LNCAP (cell line): ENCODE results near the gene TYSND1.

Source experiments
- TF ChIP-seq, protein P1 (sequence below): fragments of 450-650 bp; IDR thresholded peaks from 2 replicates; pipeline ENCODE4 v1.5.1; 2017; ENCODE audit warnings: mild to moderate bottlenecking

TYSND1 gene

DNA sequence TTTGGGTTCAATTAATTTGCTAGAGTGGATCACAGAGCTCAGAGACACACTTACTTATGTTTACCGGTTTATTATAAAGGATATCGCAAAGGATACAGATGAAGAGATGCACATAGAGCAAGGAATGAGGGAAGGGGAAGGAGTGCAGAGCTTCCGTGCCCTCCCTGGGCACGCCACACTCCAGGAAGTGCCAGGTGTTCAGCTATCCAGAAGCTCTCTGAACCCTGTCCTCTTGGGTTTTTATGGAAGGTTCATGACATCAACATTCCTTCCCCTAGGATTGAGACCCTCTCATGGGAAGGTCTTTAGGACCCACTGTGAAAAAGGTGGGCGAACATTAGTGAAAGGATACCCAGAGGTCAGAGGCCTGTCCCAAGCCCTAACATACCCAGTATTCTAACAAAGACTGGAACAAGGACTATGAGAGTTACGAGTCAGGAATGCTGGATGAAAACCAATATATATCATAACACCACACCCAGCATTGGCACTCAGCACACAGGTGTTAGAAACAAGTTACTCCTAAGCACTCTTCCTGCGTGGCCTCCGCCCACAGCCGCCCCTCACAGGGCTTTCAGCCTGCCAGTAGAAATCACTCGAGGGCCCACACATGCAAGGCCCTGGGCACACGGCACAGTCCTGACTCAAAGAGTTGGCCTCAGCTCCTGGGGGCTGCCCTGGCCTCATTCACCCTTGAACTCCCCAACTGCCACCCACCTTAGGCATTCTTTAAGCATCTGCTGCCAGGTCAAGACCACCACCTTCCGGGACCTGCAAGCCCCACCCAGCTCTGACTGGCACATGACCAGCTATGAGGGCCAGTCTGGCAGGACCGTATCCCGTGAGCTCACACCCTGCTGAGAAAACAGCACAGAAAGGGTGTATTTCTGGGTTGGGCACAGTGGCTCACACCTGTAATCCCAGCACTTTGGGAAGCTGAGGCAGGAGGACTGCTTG lies 8.3 kb downstream of the TYSND1 start:
- TF ChIP-seq, protein P1, sequence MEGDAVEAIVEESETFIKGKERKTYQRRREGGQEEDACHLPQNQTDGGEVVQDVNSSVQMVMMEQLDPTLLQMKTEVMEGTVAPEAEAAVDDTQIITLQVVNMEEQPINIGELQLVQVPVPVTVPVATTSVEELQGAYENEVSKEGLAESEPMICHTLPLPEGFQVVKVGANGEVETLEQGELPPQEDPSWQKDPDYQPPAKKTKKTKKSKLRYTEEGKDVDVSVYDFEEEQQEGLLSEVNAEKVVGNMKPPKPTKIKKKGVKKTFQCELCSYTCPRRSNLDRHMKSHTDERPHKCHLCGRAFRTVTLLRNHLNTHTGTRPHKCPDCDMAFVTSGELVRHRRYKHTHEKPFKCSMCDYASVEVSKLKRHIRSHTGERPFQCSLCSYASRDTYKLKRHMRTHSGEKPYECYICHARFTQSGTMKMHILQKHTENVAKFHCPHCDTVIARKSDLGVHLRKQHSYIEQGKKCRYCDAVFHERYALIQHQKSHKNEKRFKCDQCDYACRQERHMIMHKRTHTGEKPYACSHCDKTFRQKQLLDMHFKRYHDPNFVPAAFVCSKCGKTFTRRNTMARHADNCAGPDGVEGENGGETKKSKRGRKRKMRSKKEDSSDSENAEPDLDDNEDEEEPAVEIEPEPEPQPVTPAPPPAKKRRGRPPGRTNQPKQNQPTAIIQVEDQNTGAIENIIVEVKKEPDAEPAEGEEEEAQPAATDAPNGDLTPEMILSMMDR: no peak

DNA sequence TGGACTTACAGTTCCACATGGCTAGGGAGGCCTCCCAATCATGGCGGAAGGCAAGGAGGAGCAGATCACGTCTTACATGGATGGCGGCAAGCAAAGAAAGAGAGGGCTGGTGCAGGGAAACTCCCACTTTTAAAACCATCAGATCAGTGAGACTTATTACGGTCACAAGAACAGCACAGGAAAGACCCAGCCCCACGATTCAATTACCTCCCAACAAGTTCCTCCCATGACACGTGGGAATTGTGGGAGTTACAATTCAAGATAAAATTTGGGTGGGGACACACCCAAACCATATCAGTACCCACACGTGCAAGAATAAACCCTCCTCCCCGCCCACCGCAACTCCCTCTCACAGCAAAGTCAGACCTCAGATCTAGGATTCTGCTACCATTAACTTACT lies 9.4 kb downstream of the TYSND1 start:
- TF ChIP-seq, protein P1: no peak

DNA sequence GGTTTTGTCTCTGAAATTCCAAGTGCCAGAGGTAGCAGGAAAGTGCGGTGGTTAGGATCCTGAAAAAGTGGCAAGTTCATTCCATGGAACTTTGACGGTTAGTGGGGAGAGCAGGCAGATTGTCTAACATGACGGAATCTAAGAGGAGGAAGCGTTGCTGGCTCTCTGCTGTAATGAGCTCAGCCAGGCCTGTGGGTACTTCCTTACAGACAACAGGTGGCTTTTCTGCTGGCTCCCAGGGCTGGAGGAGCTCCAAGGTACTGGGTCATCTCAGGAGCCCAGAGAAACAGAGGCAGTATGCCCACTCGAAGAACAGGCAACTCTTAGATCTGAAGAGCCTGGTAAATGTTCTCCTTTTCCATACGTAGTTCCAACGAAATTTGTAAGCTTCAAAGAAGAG lies 10.8 kb downstream of the TYSND1 start:
- TF ChIP-seq, protein P1: no peak

DNA sequence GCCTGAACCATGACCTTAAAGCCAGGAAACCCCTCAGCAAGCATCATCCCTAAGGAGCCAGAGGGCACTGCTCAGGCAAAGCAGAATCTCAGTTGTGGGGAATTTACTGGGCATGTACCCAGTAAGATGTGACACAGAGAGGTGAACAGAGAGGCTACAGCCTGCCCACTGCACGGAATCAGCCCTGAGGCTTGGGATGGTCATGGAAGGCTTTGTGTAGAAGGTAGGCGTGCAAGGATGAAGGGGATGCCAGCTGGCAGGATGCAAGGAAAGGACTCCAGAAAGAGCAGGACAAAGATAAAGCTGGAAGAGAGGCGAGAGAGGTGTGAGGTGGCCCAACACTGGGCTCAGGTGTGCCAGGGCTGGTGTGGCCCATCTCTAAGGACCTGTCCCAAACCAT lies 11.5 kb downstream of the TYSND1 start:
- TF ChIP-seq, protein P1: no peak

DNA sequence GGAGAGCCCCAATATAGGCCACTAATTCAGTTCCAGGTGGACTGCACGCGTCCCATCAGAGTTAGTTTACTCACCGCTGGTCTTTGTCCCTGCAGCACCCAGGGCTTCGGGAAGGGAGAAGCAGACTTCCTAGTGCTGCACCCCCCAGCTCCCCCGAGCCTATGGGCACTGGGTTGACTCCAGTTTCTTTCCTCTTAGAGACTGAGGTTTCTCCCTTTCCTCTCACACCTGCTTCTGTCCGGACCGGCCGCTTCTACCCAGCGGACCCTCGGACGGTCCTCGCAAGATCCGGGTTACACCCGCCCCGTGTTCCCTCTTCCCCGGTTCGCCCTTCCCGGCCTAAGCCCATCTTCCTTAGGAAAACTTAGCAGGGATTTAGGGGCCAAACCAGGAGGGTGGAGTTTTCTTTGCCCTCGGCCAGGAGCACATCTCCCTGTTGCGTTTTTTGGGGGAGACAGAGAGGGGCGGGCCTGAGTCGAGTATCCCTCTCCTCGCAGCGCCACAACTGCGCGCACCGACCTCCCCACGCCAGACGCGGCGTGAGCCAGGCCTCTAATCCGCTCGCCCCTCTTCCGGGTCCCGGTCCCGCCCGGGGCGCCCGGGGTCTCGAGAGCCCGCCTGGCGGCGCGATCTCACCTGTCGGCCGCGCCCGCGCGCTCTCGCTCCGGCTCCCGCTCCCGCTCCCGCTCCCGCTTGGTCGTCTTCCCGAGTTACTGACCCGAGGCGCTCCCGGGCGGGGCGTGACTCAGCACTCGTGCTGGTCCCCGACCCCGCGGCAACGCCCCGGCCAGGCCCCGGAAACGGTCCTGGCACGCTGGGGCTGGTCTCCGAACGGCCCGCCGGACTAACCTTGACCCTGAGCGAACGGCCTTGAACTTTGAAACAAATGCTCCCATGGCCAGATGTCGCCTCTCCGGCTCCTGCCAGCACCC lies 14.1 kb downstream of the TYSND1 start, which contains the start of gene AIFM2:
Gene AIFM2 (minus strand): TSS at position 728 of the 932 bp plus-strand sequence. CDS start 8,741 bp downstream, outside the sequence.
- TF ChIP-seq, protein P1: no peak

DNA sequence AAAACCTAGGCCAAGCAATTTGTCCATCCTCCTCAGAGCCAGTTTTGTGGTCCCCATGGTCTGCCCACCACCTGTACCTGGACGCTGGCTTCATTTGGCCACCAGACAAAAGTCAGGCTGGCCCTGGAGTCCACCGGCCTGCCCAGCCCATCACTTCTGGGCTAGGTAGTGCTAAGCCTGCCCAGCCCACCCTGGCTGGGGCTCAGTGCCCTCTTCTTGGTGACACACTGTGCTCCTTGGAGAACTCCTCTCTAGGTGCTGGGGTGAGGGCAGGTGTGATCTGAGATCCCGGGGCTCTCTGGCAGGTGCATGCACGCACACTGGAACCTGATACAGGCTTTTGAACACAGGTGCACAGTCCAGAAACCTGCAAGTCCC lies 15.0 kb downstream of the TYSND1 start:
- TF ChIP-seq, protein P1: no peak

DNA sequence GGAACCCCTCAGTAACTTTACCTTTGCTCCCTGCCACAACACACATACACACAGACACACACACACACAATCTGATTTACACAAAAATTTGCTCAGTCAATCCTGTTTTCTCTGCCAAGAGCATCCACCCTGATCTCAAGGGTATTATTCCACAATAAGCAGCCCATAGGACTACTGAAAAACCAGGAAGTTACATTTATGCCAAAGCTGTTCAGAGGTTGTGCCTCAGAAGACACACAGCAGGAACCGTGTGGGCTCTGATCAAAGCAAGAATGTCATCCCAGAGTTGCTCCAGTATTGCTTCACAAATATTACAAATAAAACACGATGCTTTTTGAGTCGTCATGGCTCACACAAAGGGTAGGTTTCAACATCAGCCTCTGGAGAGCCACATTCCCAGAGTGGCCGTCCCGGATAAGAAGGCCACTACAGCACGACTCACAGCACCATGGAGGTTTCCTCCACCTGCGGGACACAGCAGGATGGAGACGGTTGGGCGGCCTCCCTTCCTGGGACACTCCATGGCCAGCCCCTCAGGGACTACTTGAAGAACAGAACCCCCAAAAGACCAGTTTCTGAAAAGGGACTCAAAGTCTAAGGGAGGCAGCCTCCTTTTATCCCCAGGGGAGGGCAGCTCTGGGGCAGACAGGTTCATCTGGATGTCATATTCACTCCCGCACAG lies 15.5 kb downstream of the TYSND1 start:
- TF ChIP-seq, protein P1: no peak
